KMS-11 (cell line): ENCODE data around the gene PRKAB1.
"Not testable (repeated sequence)": the region's sequence is repeated elsewhere in the genome, so short reads cannot be mapped to it uniquely, and the experiment has no call there.

Experiments
- H2AFZ ChIP-seq: fragments of 200-600 bp; sonication (generic); 2 replicates; pipeline ENCODE4 v1.6.1; 2016; ENCODE audit warnings: antibody characterized with exemption, mixed run types, low read depth
- H3K27ac ChIP-seq: fragments of 200-600 bp; sonication (generic); 2 replicates; pipeline ENCODE4 v1.6.1; 2016; ENCODE audit warnings: mild to moderate bottlenecking, mixed run types
- H3K27me3 ChIP-seq: fragments of 200-600 bp; sonication (generic); 2 replicates; pipeline ENCODE4 v1.6.1; 2017; ENCODE audit warnings: mild to moderate bottlenecking, low read depth, mixed run types, moderate library complexity; ENCODE audit not compliant: insufficient read depth
- H3K36me3 ChIP-seq: fragments of 200-600 bp; sonication (generic); 2 replicates; pipeline ENCODE4 v1.6.1; 2017; ENCODE audit warnings: mild to moderate bottlenecking, mixed run types; ENCODE audit not compliant: insufficient read depth
- H3K4me1 ChIP-seq: fragments of 200-600 bp; sonication (generic); 2 replicates; pipeline ENCODE4 v1.6.1; 2016; ENCODE audit warnings: mild to moderate bottlenecking, low read depth, mixed run types; ENCODE audit not compliant: poor library complexity, severe bottlenecking
- H3K4me2 ChIP-seq: fragments of 200-600 bp; sonication (generic); 2 replicates; pipeline ENCODE4 v1.7.0; 2016; ENCODE audit warnings: mild to moderate bottlenecking, mixed run types
- H3K4me3 ChIP-seq: fragments of 200-600 bp; sonication (generic); IDR thresholded peaks from 2 replicates; pipeline ENCODE4 v1.6.1; 2017; ENCODE audit warnings: low read depth, low read length, mixed read lengths; ENCODE audit not compliant: insufficient read depth
- H3K79me2 ChIP-seq: fragments of 200-600 bp; sonication (generic); 2 replicates; pipeline ENCODE4 v1.6.1; 2016; ENCODE audit warnings: low read depth, mixed run types; ENCODE audit not compliant: insufficient read depth
- H3K9ac ChIP-seq: fragments of 200-600 bp; sonication (generic); 2 replicates; pipeline ENCODE4 v1.6.1; 2016; ENCODE audit warnings: mild to moderate bottlenecking, mixed run types
- H4K20me1 ChIP-seq: fragments of 200-600 bp; sonication (generic); 2 replicates; pipeline ENCODE4 v1.6.1; 2016; ENCODE audit warnings: mild to moderate bottlenecking, mixed run types; ENCODE audit not compliant: insufficient read depth
- CTCF ChIP-seq: fragments of 200-600 bp; sonication (generic); conservative IDR thresholded peaks from 2 replicates; pipeline ENCODE4 v1.6.1; 2017; ENCODE audit warnings: low read depth, mild to moderate bottlenecking, antibody characterized with exemption, low read length, moderate library complexity, mixed read lengths

PRKAB1 gene

GRCh38 chr12:119645535-119646059, 22.3 kb upstream of the PRKAB1 start:
- Histone ChIP-seq H3K27me3 (no peaks in the 10 kb centered on the region), H2AFZ (no peak overlapping the region), H3K9ac (no peak overlapping the region), H3K4me1 (no peaks in the 10 kb centered on the region), H3K36me3 (no peaks in the 10 kb centered on the region), H3K4me2 (no peak overlapping the region), H4K20me1 (no peaks in the 10 kb centered on the region), H3K4me3 (no peak overlapping the region), H3K79me2 (no peaks in the 10 kb centered on the region), H3K27ac (no peak overlapping the region)
- no peak for TF ChIP-seq CTCF

GRCh38 chr12:119649202-119649808, 18.6 kb upstream of the PRKAB1 start:
- no peaks in the 10 kb centered on the region for H3K79me2 ChIP-seq
- H3K4me2 ChIP-seq, result no peak overlapping the region
- H2AFZ ChIP-seq, result no peak overlapping the region
- no peak overlapping the region for H3K27ac ChIP-seq
- no peak overlapping the region for H3K4me3 ChIP-seq
- peak; percentile 64 for TF ChIP-seq CTCF
- no peaks in the 10 kb centered on the region for H3K27me3 ChIP-seq
- no peaks in the 10 kb centered on the region for H3K4me1 ChIP-seq
- H3K9ac ChIP-seq, result no peak overlapping the region
- H3K36me3 ChIP-seq, result no peaks in the 10 kb centered on the region
- no peaks in the 10 kb centered on the region for H4K20me1 ChIP-seq

DNA sequence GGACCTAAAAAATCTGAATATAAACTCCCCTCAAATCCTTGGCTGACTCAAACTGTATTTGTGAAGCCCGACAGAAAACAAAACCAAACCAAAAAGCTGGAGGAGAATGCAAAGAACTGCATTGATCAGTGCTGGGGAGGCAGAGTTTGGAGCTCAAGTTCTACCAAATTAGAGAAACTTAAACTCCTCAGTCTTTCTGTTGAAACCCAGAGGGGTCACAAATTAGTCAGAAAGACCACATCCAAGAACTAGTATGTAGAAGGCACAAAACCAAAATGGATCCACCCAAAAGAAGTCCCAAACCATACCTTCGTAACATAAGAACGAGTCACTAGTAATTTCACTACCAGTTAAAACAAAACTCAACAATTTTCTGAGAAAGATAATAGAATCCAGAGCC, 15.3 kb upstream of the PRKAB1 start:
- Histone ChIP-seq H3K27ac (no peak overlapping the region), H3K79me2 (no peaks in the 10 kb centered on the region), H3K9ac (no peak overlapping the region), H4K20me1 (no peaks in the 10 kb centered on the region), H3K4me1 (no peaks in the 10 kb centered on the region), H3K27me3 (no peaks in the 10 kb centered on the region), H2AFZ (no peak overlapping the region), H3K4me3 (no peak overlapping the region), H3K36me3 (no peaks in the 10 kb centered on the region), H3K4me2 (no peak overlapping the region)
- TF ChIP-seq CTCF, result no peak

DNA sequence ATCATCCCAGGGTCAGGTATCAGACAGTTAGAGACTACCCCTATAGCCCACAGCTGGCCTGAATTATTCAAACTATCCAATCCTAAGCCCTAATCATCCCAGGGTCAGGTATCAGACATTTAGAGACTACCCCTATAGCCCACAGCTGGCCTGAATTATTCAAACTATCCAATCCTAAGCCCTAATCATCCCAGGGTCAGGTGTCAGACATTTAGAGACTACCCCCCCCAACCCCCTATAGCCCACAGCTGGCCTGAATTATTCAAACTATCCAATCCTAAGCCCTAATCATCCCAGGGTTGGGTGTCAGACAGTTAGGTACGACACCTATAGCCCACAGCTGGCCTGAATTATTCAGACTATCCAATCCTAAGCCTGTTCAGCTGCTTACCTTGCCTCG, 10.9 kb upstream of the PRKAB1 start:
- not testable (repeated sequence) for H4K20me1 ChIP-seq, H3K27me3 ChIP-seq, H3K4me2 ChIP-seq, H3K79me2 ChIP-seq, H3K4me3 ChIP-seq, H3K9ac ChIP-seq, H3K4me1 ChIP-seq, H2AFZ ChIP-seq, H3K27ac ChIP-seq, H3K36me3 ChIP-seq

DNA sequence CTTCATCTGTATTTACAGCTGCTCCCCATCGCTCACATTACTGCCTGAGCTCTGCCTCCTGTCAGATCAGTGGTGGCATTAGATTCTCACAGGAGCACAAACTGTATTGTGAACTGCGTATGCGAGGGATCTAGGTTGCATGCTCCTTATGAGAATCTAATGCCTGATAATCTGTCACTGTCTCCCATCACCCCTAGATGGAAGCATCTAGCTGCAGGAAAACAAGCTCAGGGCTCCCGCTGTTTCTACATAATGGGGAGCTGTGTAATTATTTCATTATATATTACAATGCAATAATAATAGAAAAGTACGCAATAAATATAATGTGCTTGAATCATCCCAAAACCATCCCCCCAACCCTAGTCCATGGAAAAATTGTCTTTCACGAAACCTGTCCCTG, 9.8 kb upstream of the PRKAB1 start:
- not testable (repeated sequence) for H2AFZ ChIP-seq, H3K4me3 ChIP-seq, H3K4me2 ChIP-seq, H3K4me1 ChIP-seq, H3K36me3 ChIP-seq, H3K79me2 ChIP-seq, H3K9ac ChIP-seq, H4K20me1 ChIP-seq, H3K27ac ChIP-seq, H3K27me3 ChIP-seq
